Cardiac septum (tissue), 1 donor: Measurements from ENCODE around the gene NELFCD. TPM values are rescaled to one million over a fixed set of nuclear protein-coding genes. Genes with fewer than 3 reads are reported as not detected.

ENCODE experiments used
- DNase-seq: peaks from one replicate; pipeline ENCODE4 v3.0.0-alpha.2; 2020; ENCODE audit warnings: low spot score
- intact Hi-C: fragments of 100-400 bp; cut with DNase I; formaldehyde crosslinking; loops from one replicate; pipeline ENCODE4 v1.14.0; 2022
- total RNA-seq: library from RNA; stranded (reverse); fragmentation: NEBNext Ultra II Directional; extraction: Animal tissue kit (Norgen Biotek cat#: 25700); gene quantifications from one replicate; pipeline ENCODE4 v1.2.1, GENCODE V29; 2021
- donor health status: DM: no; HTN: no; CAD: no.

The NELFCD gene
- total RNA-seq, 1 donor from 2014 or later: 34.7 TPM

GRCh38 chr20:58990651-58991445 lies 9.8 kb downstream of the NELFCD start:
- DNase-seq: peak; percentile 53
- intact Hi-C loops: no loop called here

- peak; percentile 27 for DNase-seq
- intact Hi-C loops: no loop called here
Observed at GRCh38 chr20:58991715-58992114, 10.7 kb downstream of the NELFCD start.

- intact Hi-C loops: no loop called here
- peak; percentile 20 for DNase-seq
Observed at GRCh38 chr20:58992911-58993310, 11.9 kb downstream of the NELFCD start.

- peak; percentile 68 for DNase-seq
- intact Hi-C loops: no loop called here
Observed at GRCh38 chr20:58993332-58994248, 12.5 kb downstream of the NELFCD start.

GRCh38 chr20:58994390-58995159 lies 13.5 kb downstream of the NELFCD start:
- peak; percentile 29 for DNase-seq
- intact Hi-C loops: no loop called here

GRCh38 chr20:58995461-58996225 lies 14.6 kb downstream of the NELFCD start:
- intact Hi-C loops: no loop called here
- DNase-seq: peak; percentile 46

GRCh38 chr20:58996226-58996611 lies 15.2 kb downstream of the NELFCD start:
- intact Hi-C loops: no loop called here
- no peak for DNase-seq

GRCh38 chr20:58997141-58997770 lies 16.2 kb downstream of the NELFCD start:
- DNase-seq: peak; percentile 19
- intact Hi-C loops: no loop called here

- no peak for DNase-seq
- intact Hi-C loops: no loop called here
Observed at GRCh38 chr20:58998656-58999055, 17.6 kb downstream of the NELFCD start.

GRCh38 chr20:59000326-59000725 lies 19.3 kb downstream of the NELFCD start:
- DNase-seq: peak; percentile 17
- intact Hi-C loops: loop anchor here (10.0 kb wide), 1 partner anchor 106 kb away; no protein-coding TSS in a partner anchor

- intact Hi-C loops: loop anchor here (10.0 kb wide), 1 partner anchor 106 kb away; no protein-coding TSS in a partner anchor
- peak; percentile 47 for DNase-seq
Observed at GRCh38 chr20:59001068-59001448, 20.0 kb downstream of the NELFCD start.

- intact Hi-C loops: loop anchor here (10.0 kb wide), 1 partner anchor 107 kb away; no protein-coding TSS in a partner anchor
- peak; percentile 63 for DNase-seq
Observed at GRCh38 chr20:59001449-59002171, 20.6 kb downstream of the NELFCD start.

- peak; percentile 24 for DNase-seq
- intact Hi-C loops: loop anchor here (10.0 kb wide), 1 partner anchor 108 kb away; no protein-coding TSS in a partner anchor
Observed at GRCh38 chr20:59002388-59002787, 21.3 kb downstream of the NELFCD start.

- peak; percentile 75 for DNase-seq
- intact Hi-C loops: loop anchor here (10.0 kb wide), 1 partner anchor 108 kb away; no protein-coding TSS in a partner anchor
Observed at GRCh38 chr20:59002874-59003399, 21.9 kb downstream of the NELFCD start.

- peak; percentile 73 for DNase-seq
- intact Hi-C loops: loop anchor here (10.0 kb wide), 1 partner anchor 109 kb away; no protein-coding TSS in a partner anchor
Observed at GRCh38 chr20:59003836-59004492, 22.9 kb downstream of the NELFCD start.

GRCh38 chr20:59004493-59004762 lies 23.4 kb downstream of the NELFCD start:
- intact Hi-C loops: loop anchor here (10.0 kb wide), 1 partner anchor 110 kb away; no protein-coding TSS in a partner anchor
- DNase-seq: no peak
